ENCODE results near the gene EXOC4. TPM values are rescaled to one million over a fixed set of nuclear protein-coding genes. Genes with fewer than 3 reads are reported as not detected.
"Not testable (repeated sequence)": the region's sequence is repeated elsewhere in the genome, so short reads cannot be mapped to it uniquely, and the experiment has no call there.

Gene EXOC4
- polyA plus RNA-seq, 3 donors, result 68.1 to 75.1 (median 70.9) TPM

DNA sequence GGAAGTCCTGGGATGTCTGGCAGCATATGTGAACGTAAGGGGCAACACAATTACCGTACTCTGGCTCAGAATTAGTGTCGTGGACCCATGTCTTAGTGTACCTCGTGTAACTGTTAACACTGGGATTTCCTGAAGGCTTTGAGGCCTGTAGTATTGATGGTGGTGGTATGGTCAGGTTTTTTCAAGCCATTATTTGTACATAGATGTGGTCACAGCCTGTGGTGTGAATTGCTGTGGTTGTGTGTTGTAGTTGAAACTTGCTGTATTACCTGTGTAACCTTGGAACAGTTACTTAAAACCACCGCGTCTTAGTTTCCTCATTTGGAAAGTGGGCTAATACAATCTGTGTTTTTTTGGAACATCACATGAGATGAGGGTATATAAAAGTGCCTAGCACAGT lies 5.3 kb downstream of the EXOC4 start:
- DNase-seq (ENCODE audit: extremely low read depth in 1 of 11, low read depth in 9 of 11, low spot score in 4 of 11), result no peak

DNA sequence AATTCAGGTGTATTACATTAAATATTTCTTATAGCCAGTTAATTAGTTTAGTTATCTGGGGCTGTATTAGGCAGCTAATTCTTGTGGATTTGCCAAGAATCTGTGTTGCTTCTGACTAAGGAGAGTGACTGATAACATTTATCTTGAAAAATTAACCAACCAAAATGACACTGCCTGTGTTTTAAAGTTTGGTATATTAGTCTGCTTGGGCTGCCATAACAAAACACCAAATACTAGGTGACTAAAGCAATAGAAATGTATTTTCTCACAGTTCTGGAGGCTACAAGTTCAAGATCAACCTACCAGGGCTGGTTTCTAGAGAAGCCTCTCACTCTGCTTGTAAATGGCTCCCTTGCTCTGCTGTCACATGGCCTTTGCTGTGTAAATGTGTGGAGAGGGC lies 12.9 kb downstream of the EXOC4 start:
- no peak for DNase-seq (ENCODE audit: extremely low read depth in 1 of 11, low read depth in 9 of 11, low spot score in 4 of 11)

DNA sequence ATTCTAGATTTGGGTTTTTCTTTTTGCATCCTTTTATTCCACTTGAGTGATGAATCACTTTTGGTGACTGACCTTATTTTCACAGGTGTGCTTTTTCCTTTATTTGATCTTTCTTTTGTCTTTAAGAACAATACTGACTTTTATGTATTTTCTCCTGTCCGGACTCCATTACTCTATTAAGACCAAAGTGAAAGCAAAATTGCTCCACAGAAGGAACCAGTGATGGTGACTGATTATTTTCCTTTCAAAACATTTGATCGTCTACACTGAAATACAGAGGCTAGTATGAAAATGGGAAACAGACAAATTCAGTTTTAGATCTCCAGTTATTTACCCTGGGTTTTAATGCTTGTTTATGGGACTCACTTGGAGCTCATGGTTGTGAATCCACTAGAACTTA lies 15.5 kb downstream of the EXOC4 start:
- no peak for DNase-seq (ENCODE audit: extremely low read depth in 1 of 11, low read depth in 9 of 11, low spot score in 4 of 11)

DNA sequence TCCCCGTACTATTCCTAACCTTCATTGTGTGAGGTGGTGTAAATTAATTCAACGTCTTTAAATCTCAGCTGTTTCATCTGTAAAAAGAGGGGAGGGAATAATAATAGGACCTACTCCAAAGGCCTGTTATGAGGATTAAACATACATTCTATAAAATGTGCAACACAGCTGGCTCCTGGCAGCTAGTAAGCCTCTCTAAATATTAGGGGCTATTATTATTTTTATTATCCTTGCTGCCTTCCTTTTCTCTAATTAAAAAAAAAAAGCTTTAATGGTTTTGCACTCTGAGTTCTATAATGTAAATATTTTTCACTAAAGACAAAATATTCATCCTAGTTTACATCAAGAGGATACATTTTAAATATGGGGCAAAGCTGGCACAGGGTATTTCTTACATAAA lies 19.5 kb downstream of the EXOC4 start:
- no peak for DNase-seq (ENCODE audit: extremely low read depth in 1 of 11, low read depth in 9 of 11, low spot score in 4 of 11)

DNA sequence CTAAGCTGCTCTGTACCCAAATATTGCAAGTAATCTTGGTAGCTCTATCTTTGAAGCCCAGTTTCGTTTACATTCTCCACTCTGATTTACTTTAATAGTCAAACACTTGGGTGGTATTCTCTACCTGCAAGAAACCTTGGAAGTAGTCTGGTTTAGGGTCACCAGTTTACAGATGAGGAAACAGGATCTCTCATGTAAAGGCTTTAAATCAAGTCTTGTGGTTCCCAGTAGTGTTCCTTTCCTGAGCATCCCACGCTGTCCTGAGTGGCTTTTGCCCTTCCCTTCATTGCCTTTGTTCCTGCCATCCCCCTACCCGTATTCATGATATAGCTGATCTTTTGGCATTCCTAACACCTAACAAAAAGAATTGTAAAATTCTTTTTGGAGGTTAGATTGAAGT lies 20.3 kb downstream of the EXOC4 start:
- DNase-seq (ENCODE audit: extremely low read depth in 1 of 11, low read depth in 9 of 11, low spot score in 4 of 11), result peak in 4 of 11 donors; percentile 21 to 51 (median 36)

DNA sequence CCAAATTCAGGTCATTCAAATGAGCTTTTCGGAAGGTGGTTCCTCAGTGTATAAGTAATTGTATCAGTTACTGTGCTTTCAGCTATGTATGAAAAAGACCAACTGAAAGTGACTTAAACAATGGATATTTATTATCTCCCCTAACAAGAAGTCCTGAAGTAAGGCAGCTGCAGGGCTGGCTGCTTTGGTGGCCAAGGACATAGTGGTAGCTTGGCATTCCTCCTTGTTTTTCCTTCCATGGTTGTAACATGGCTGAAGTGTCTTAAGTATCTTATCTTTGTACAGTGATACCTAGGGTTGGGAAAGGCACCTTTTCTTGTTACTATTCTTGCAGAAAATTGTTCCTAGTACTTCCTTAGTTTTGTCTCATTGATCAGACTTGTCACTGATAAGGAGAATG lies 21.4 kb downstream of the EXOC4 start:
- DNase-seq (ENCODE audit: extremely low read depth in 1 of 11, low read depth in 9 of 11, low spot score in 4 of 11), result no peak

DNA sequence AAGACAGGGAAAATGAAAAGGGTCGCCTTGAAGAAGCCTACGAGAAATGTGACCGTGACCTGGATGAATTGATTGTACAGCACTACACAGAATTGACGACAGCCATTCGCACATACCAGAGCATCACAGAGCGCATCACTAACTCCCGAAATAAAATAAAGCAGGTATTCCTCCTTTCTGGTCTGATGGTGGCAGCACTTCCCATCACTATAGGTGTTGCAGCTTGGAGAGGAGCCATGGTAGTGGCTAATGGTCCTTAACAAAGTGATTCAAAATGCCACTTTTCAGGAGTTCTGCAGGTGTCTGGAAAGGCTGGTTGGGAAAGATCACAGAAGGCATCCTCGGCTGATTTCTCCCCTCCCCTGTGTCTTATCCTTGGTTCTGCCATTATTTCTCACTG lies 22.1 kb downstream of the EXOC4 start:
- DNase-seq (ENCODE audit: extremely low read depth in 1 of 11, low read depth in 9 of 11, low spot score in 4 of 11), result no peak

DNA sequence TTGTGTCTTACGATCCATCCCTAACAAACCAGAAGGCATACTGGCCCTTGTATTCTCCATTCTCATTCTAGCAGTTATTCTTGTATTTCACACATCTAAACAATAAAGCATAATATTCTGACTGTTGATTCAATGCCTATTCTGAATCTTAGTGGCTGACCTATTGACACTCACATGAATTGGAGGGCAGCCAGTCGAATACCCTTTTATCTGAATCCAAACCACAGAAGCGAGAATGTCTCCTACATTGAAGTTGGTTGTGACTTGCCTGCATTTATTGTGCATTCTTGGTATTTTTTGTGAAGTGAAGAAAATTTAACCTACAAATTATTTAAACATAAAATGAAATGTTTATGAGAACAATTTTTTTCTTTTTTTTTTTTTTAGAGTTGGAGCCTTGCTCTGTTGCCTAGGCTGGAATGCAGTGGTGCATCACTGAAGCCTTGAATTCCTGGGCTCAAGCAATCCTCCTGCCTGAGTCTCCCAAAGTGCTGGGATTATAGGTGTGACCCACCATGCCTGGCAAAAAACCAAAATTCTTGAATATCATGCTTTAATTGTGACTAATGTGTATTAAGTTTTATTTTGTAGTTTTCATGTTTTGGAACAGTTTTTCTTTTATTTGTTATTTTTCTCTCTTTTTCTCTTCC lies 22.7 kb downstream of the EXOC4 start:
- no peak for DNase-seq (ENCODE audit: extremely low read depth in 1 of 11, low read depth in 9 of 11, low spot score in 4 of 11)

DNA sequence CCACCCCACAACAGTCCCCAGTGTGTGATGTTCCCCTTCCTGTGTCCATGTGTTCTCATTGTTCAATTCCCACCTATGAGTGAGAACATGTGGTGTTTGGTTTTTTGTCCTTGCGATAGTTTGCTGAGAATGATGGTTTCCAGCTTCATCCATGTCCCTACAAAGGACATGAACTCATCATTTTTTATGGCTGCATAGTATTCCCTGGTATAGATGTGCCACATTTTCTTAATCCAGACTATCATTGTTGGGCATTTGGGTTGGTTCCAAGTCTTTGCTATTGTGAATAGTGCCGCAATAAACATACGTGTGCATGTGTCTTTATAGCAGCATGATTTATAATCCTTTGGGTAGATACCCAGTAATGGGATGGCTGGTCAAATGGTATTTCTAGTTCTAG lies 26.1 kb downstream of the EXOC4 start:
- DNase-seq (ENCODE audit: extremely low read depth in 1 of 11, low read depth in 9 of 11, low spot score in 4 of 11), result not testable (repeated sequence)

DNA sequence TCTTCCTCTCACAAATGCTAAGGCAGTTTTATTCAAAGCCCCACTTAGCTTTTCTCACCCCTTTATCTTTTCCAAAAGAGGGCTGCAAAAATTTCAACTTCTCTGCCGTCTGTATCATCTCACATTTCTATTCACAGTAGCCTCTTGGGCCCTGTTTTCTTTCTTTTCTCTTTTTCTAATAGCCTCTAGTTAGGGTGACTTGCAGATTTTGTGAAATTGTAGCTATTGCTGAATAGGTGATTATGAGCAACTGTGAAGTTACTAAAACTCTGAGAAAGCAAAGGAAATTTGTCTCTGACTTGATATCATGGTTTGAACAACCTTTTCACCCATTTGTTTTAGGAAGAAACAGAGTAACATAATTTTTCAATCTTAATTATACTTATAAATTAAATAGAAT lies 29.2 kb downstream of the EXOC4 start:
- DNase-seq (ENCODE audit: extremely low read depth in 1 of 11, low read depth in 9 of 11, low spot score in 4 of 11), result no peak

DNA sequence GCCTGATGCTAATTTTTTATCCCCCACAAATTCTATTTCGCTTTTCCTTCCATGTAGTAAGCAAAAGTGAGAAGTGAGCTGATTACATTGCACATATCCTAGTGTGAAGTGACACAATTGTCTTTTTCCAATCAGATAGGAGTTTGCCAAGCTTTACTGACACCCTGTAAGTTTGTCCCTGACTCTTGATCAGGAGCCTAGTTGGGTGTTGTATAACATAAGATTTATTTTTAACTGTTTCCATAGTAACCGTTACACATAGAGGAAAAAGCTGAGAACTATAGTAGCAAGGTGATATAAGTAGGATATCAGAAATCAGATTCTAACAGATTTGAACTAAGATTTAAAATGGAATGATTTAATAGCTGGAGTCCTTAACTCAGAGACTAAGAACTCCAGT lies 31.2 kb downstream of the EXOC4 start:
- DNase-seq (ENCODE audit: extremely low read depth in 1 of 11, low read depth in 9 of 11, low spot score in 4 of 11), result no peak

DNA sequence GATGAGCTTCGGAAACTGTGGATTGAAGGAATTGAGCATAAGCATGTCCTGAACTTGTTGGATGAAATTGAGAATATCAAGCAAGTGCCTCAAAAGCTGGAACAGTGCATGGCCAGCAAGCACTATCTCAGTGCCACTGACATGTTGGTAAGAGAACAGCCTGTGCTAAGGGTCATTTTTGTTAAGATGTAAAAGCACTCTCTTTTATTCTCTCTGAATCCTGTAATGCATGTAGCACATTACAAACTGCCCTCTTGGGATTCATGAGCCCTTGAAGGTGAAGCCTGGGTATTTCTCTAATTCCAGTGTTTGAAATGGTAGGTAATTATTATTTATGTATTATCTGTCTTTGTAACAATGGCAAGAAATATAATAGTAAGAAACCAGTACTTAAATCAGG lies 36.1 kb downstream of the EXOC4 start:
- DNase-seq (ENCODE audit: extremely low read depth in 1 of 11, low read depth in 9 of 11, low spot score in 4 of 11), result no peak

DNA sequence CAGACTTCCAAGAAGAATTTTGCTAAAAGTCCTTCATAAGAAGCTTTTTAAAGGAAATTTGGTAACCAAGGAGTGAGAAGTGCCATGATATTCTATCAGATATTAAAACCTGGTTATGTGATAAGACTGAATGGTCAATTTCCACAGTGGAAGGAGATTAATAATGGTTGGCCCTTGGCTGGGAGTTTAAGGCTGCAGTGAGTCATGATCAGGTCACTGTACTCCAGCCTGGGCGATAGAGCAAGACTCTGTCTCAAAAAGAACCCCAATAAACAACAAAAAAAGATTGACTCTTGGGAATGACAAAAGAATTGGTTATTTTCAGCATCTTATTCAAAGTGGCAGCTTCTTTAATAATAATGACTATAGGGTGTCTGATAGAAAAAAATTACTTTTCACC lies 37.2 kb downstream of the EXOC4 start:
- no peak for DNase-seq (ENCODE audit: extremely low read depth in 1 of 11, low read depth in 9 of 11, low spot score in 4 of 11)

DNA sequence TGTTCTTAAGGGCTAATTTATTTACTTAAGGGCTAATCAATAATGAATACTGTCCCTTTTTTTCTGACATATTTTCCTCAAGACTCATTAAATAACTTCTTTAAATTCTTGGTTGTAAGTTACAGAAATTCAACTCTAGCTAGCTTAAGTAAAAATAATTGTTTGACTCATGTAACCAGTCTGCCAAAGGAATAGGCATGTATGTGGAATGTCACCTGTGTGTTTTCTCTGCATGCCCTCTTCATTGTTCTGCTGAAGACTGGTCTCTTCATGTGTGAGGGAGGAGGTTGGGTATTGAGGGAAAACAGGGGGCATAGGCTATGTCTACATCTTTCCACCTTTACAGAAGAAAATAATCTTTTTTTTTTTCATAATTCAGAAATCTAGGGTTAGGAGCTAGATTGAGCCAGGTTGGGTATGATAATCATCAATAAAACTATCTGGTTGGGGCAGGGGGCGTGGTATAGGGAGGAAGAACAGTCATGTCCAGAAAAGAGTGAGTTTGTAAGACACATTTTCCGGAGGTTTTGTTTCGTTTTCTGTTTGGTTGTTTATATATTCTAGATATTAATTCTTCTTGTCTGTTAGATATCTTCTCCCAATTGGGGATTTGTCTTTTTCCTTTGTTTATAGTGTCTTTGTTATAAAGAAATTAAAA lies 37.9 kb downstream of the EXOC4 start:
- DNase-seq (ENCODE audit: extremely low read depth in 1 of 11, low read depth in 9 of 11, low spot score in 4 of 11), result no peak

DNA sequence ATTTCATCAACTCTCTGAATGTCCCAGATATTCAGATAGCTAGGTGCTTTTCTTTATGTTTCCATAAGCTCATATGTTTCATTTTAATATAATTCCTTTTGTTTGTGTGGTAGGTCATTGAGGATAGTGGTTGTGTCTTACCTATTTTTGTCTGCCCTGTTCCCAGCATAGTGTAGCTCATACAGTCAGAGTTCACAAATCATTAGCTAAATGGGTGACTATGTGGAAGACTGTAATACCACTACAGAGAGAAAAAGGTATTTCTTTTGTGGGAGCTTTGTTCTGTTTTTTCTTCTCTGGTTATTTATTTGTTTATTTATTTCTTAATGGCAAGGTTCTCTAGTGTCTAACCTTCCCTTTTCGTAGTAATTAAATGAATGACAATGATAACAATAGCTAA lies 39.8 kb downstream of the EXOC4 start:
- DNase-seq (ENCODE audit: extremely low read depth in 1 of 11, low read depth in 9 of 11, low spot score in 4 of 11), result no peak

DNA sequence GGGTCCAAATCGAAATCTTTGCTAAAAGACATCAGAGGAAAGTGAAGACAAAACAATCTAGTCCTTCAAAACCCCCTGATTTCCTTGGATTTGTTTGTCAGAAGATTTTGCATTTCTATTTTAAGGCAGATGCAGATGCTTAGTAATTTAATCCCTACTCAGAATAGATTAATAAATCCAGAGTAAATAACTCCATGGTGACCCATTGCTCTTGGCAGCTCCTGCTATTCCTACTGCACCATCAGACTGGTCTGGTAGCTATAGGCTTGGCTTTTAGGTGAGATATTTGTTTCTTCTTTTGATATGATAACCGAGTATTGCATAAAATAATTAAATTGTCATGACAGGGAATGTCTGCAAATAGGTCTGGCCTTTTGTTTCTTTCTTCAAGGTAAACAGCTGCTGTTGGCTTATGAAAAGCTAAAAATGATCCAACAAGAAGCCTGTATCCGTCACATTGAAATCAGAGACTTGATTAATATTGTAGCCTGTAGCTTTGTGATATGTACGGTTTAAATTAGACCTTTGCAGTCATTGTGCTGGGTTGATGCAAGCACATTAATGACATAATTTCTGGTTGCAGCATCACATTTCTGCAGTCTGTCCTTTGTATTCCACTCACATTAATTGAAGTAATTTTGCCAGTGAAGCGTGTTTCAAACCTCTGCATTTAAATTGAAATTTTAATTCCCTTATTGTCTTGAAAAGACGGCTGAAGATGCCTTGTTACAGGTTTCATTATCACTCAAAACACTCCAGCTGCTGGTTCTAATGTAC lies 40.7 kb downstream of the EXOC4 start:
- no peak for DNase-seq (ENCODE audit: extremely low read depth in 1 of 11, low read depth in 9 of 11, low spot score in 4 of 11)

DNA sequence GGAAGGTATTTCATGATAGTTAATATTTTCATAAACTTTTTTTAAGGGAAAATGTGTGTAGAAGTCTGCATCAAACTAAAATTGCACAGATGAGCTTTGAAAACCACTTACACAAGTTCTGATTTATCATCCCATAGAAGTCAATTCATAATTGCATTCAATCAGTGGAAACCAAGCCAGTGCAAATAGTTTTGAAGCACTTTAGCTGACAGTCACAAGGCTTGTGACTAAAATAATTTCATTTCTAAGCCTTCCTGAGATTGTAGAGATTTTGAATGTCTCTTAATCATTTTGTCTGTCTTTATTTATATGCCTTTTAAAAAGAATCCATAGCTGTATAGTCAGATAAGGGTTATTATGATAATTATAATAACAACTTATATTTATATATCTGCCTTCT lies 41.4 kb downstream of the EXOC4 start:
- DNase-seq (ENCODE audit: extremely low read depth in 1 of 11, low read depth in 9 of 11, low spot score in 4 of 11), result no peak

DNA sequence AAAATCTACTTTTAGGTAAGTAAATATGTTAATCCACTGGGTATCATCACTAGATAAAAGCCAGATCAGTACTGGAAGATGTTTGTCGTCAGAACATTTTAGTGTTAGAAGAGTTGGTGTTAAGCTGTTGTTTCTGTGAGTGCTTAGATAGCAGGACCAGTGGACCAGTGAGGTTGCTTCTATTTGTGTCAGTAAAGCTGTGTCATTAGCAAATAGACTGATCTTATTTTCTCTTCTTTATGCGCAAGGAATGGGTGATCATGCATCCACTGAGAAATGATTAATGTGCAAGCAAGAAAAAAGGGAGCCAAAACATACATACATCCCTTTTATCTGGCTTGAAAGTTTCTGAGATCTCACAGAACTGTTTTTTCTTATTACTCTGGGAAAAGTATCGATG lies 42.6 kb downstream of the EXOC4 start:
- DNase-seq (ENCODE audit: extremely low read depth in 1 of 11, low read depth in 9 of 11, low spot score in 4 of 11), result no peak

DNA sequence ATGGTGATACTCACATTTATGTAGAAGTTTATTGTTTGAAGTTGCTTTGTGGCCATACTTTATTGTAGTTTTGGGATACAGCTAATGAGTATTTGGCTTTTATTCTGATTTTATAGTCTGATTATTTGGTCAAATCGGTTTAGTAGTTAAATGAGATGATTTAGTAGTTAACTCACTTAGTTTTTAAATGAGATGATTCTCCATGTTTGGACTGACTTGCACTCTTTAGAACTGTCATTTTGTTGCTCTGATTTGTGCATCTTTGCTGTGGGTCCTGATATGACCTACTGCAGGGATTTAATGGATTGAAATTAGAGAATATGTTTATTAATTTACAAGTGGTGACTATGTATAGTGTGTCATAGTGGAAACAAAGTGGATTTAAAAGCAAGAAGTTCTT lies 44.2 kb downstream of the EXOC4 start:
- no peak for DNase-seq (ENCODE audit: extremely low read depth in 1 of 11, low read depth in 9 of 11, low spot score in 4 of 11)

DNA sequence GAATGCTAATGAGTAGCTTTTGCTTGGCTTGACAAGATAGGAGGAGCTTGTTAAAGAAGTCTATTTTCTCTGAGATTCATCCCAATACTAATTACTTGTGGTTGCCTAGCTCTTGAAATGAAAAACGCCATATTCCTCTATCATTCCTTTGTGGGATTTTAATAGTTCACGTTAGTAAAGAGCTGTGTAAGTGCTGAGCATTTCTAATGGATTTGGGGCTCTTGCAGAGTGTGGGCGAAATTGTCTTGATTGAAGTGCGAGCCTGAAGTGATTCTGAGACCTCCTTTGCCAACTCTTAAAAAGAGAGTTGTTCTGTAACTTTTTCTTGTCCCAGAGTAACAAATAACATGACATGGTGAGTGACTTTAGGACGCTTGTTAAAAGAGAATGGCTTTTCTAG lies 45.2 kb downstream of the EXOC4 start:
- DNase-seq (ENCODE audit: extremely low read depth in 1 of 11, low read depth in 9 of 11, low spot score in 4 of 11), result no peak

DNA sequence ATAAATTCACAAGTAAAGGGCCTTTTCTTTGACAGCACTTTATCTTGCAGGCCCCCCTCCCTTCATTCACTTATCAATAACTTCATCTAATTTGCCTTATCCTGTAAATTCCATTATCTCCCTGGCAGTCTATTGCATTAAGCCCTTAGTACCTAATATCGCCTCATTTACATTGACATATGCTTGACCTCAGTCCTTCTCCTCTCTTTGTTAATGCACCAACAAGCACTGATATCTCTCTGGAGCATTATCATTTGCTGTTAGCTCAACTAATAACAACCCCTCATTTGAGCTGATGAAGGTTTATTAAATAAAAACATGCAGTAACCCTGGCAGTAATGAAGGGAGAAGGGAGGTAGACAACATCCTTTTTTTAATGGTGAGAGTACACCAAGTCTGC lies 46.8 kb downstream of the EXOC4 start:
- DNase-seq (ENCODE audit: extremely low read depth in 1 of 11, low read depth in 9 of 11, low spot score in 4 of 11), result no peak

Measured in renal cortex interstitium (tissue), 11 donors.